Liver (tissue), 9 donors: ENCODE data around the gene PNMA6E. TPM values are rescaled to one million over a fixed set of nuclear protein-coding genes. Genes with fewer than 3 reads are reported as not detected.

Source experiments
- DNase-seq: peaks from one replicate; pipeline ENCODE4 v3.0.0-alpha.2; 2017; ENCODE audit warnings: low spot score
- H3K27ac ChIP-seq, 2 donors: one replicate each; pipeline ENCODE4 v1.7.0; 2013; ENCODE audit warnings: inconsistent platforms in 2 of 2, low read length in 2 of 2, control low read depth in 1 of 2, low read depth in 1 of 2, mild to moderate bottlenecking in 1 of 2
- H3K27me3 ChIP-seq, 4 donors: one replicate each; pipeline versions ENCODE4 v1.6.1 to v1.7.0; 2013; ENCODE audit warnings: low read length in 3 of 4, inconsistent platforms in 1 of 4, mild to moderate bottlenecking in 1 of 4, moderate library complexity in 1 of 4; ENCODE audit not compliant: control insufficient read depth in 4 of 4, insufficient read depth in 4 of 4
- H3K36me3 ChIP-seq, 4 donors: one replicate each; pipeline versions ENCODE4 v1.6.1 to v1.7.0; 2013; ENCODE audit warnings: low read length in 3 of 4, mild to moderate bottlenecking in 3 of 4, low read depth in 1 of 4, moderate library complexity in 1 of 4; ENCODE audit not compliant: control insufficient read depth in 4 of 4, insufficient read depth in 3 of 4
- H3K4me1 ChIP-seq, 4 donors: one replicate each; pipeline versions ENCODE4 v1.6.1 to v1.7.0; 2013; ENCODE audit warnings: low read length in 3 of 4, mild to moderate bottlenecking in 3 of 4, moderate library complexity in 1 of 4; ENCODE audit not compliant: control insufficient read depth in 4 of 4, insufficient read depth in 4 of 4
- H3K4me3 ChIP-seq, 3 donors: one replicate each; pipeline versions ENCODE4 v1.6.1 to v1.7.0; 2013; ENCODE audit warnings: low read length in 3 of 3, control low read depth in 1 of 3, low read depth in 1 of 3, mild to moderate bottlenecking in 1 of 3
- H3K9ac ChIP-seq, 2 donors: one replicate each; pipeline ENCODE4 v1.7.0; 2013; ENCODE audit warnings: low read length in 2 of 2, mild to moderate bottlenecking in 2 of 2, moderate library complexity in 2 of 2, control low read depth in 1 of 2, low read depth in 1 of 2
- H3K9me3 ChIP-seq, 4 donors: one replicate each; pipeline versions ENCODE4 v1.6.1 to v1.7.0; 2013; ENCODE audit warnings: low read length in 3 of 4; ENCODE audit not compliant: control insufficient read depth in 4 of 4
- ATF3 ChIP-seq: IDR thresholded peaks from 2 replicates; pipeline ENCODE4 v1.6.1; 2016; ENCODE audit warnings: antibody characterized with exemption
- CTCF ChIP-seq: fragments of 150-350 bp; IDR thresholded peaks from 2 replicates; pipeline ENCODE4 v1.5.1; 2017; ENCODE audit warnings: improper control_type of control experiment, low read depth, low read length; ENCODE audit not compliant: missing input control
- EGR1 ChIP-seq, 2 donors: IDR thresholded peaks; 2 replicates each; pipeline ENCODE4 v1.6.1; 2016 to 2018; ENCODE audit warnings: antibody characterized with exemption in 2 of 2, low read depth in 2 of 2
- FOXA1 ChIP-seq: IDR thresholded peaks from 2 replicates; pipeline ENCODE4 v1.6.1; 2016; ENCODE audit warnings: antibody characterized with exemption
- FOXA2 ChIP-seq: IDR thresholded peaks from 2 replicates; pipeline ENCODE4 v1.6.1; 2016; ENCODE audit warnings: antibody characterized with exemption
- GABPA ChIP-seq, 2 donors: IDR thresholded peaks in 1 of 2; conservative IDR thresholded peaks in 1 of 2; 2 replicates each; pipeline ENCODE4 v1.6.1; 2016; ENCODE audit warnings: antibody characterized with exemption in 2 of 2, mild to moderate bottlenecking in 1 of 2, moderate library complexity in 1 of 2
- HNF4A ChIP-seq, 2 donors: conservative IDR thresholded peaks; 2 replicates each; pipeline ENCODE4 v1.6.1; 2016; ENCODE audit warnings: antibody characterized with exemption in 2 of 2, mild to moderate bottlenecking in 2 of 2
- HNF4G ChIP-seq: IDR thresholded peaks from 2 replicates; pipeline ENCODE4 v1.6.1; 2016; ENCODE audit warnings: antibody characterized with exemption
- JUND ChIP-seq, 2 donors: IDR thresholded peaks; 2 replicates each; pipeline ENCODE4 v1.6.1; 2016; ENCODE audit warnings: antibody characterized with exemption in 2 of 2
- MAX ChIP-seq: IDR thresholded peaks from 2 replicates; pipeline ENCODE4 v1.6.1; 2016; ENCODE audit warnings: antibody characterized with exemption
- NR2F2 ChIP-seq: IDR thresholded peaks from 2 replicates; pipeline ENCODE4 v1.6.1; 2016; ENCODE audit warnings: antibody characterized with exemption
- RAD21 ChIP-seq, 2 donors: IDR thresholded peaks; 2 replicates each; pipeline ENCODE4 v1.6.1; 2016; ENCODE audit warnings: antibody characterized with exemption in 2 of 2, mild to moderate bottlenecking in 2 of 2
- REST ChIP-seq: IDR thresholded peaks from 2 replicates; pipeline ENCODE4 v1.6.1; 2016; ENCODE audit warnings: antibody characterized with exemption, mild to moderate bottlenecking
- SP1 ChIP-seq: IDR thresholded peaks from 2 replicates; pipeline ENCODE4 v1.6.1; 2018; ENCODE audit warnings: antibody characterized with exemption, mild to moderate bottlenecking
- TAF1 ChIP-seq: conservative IDR thresholded peaks from 2 replicates; pipeline ENCODE4 v1.6.1; 2016; ENCODE audit warnings: antibody characterized with exemption, mild to moderate bottlenecking
- YY1 ChIP-seq: IDR thresholded peaks from 2 replicates; pipeline ENCODE4 v1.6.1; 2016; ENCODE audit warnings: antibody characterized with exemption, mild to moderate bottlenecking
- ZBTB33 ChIP-seq: IDR thresholded peaks from 2 replicates; pipeline ENCODE4 v1.6.1; 2016; ENCODE audit warnings: antibody characterized with exemption
- WGBS: extraction: QIAGEN DNeasy Blood & Tissue Kit; methylation state at CpG from one replicate; pipeline ENCODE4 v1.1.7; 2013; 5-methylcytosine and 5-hydroxymethylcytosine counted together
- polyA plus RNA-seq, 2 donors: library from polyadenylated mRNA; stranded (reverse) in 1 of 2; unstranded in 1 of 2; fragments of 200-250 nt in 1 of 2; fragments of >200 nt in 1 of 2; fragmentation: Nextera tagmentation in 1 of 2; extraction: Ambion mirVana in 1 of 2; gene quantifications; one replicate each; pipeline versions ENCODE4 v1.2.1 to v1.2.3, GENCODE V29; 2013 to 2015
- total RNA-seq, 2 donors: library from RNA; depleted of rRNA; stranded (reverse); fragments of >200 nt; gene quantifications; one replicate each; pipeline ENCODE4 v1.2.3, GENCODE V29; 2014
- donor health status: healthy.
- donor health status: healthy.
- donor health status: healthy.
- donor health status: healthy.
- donor health status: healthy.

Gene PNMA6E
- total and polyA plus RNA-seq, 4 donors: not detected

GRCh38 chrX:153442463-153442862 lies 41.3 kb upstream of the PNMA6E start:
- Histone ChIP-seq H3K9me3 (no peaks in the 10 kb centered on the region), H3K36me3 (peaks cover 0 to 1% (median 0%) of the 10 kb centered on the region in 4 donors), H3K9ac (no peak overlapping the region), H3K4me1 (no peaks in the 10 kb centered on the region), H3K27ac (no peak overlapping the region), H3K4me3 (no peak overlapping the region), H3K27me3 (no peaks in the 10 kb centered on the region)
- TF ChIP-seq FOXA1 (no peak), REST (no peak), YY1 (no peak), ZBTB33 (no peak), RAD21 (IDR thresholded peaks at IDR 0.05) (no peak), TAF1 (no peak), JUND (IDR thresholded peaks at IDR 0.05) (no peak), SP1 (no peak), EGR1 (IDR thresholded peaks at IDR 0.05; ENCODE audit: low read depth in 2 of 2) (no peak), NR2F2 (no peak), FOXA2 (no peak), ATF3 (no peak), HNF4G (no peak), CTCF (no peak), GABPA (IDR thresholded peaks at IDR 0.05 in 1 of 2, conservative IDR thresholded peaks at IDR 0.05 in 1 of 2) (no peak)
- 88% methylated on average over 5 of the region's 5 CpGs for WGBS
- DNase-seq: no peak

GRCh38 chrX:153441981-153442380 lies 40.8 kb upstream of the PNMA6E start:
- Histone ChIP-seq H3K9me3 (no peaks in the 10 kb centered on the region), H3K36me3 (no peaks in the 10 kb centered on the region), H3K4me3 (no peak overlapping the region), H3K27me3 (no peaks in the 10 kb centered on the region), H3K27ac (no peak overlapping the region), H3K9ac (no peak overlapping the region), H3K4me1 (no peaks in the 10 kb centered on the region)
- 82% methylated on average over 9 of the region's 9 CpGs for WGBS
- no peak for DNase-seq
- TF ChIP-seq NR2F2: no peak
- TF ChIP-seq GABPA (IDR thresholded peaks at IDR 0.05 in 1 of 2, conservative IDR thresholded peaks at IDR 0.05 in 1 of 2): no peak
- TF ChIP-seq FOXA2: no peak
- no peak for TF ChIP-seq HNF4G
- no peak for TF ChIP-seq ATF3
- TF ChIP-seq YY1: no peak
- TF ChIP-seq SP1: no peak
- no peak for TF ChIP-seq MAX
- no peak for TF ChIP-seq TAF1
- no peak for TF ChIP-seq REST
- TF ChIP-seq ZBTB33: no peak
- no peak for TF ChIP-seq HNF4A (conservative IDR thresholded peaks at IDR 0.05)
